ENCODE measurements around the gene CSNK2A3. TPM values are rescaled to one million over a fixed set of nuclear protein-coding genes. Genes with fewer than 3 reads are reported as not detected.
"Not testable (repeated sequence)": the region's sequence is repeated elsewhere in the genome, so short reads cannot be mapped to it uniquely, and the experiment has no call there.

The CSNK2A3 gene
- 1.0 TPM for polyA plus RNA-seq (2013, experiment 1 of 2)
- polyA plus RNA-seq (2013, experiment 2 of 2): 1.2 TPM

- not testable (repeated sequence) for H2AFZ ChIP-seq (ENCODE audit: low read depth, low read length); H2AK5ac ChIP-seq (ENCODE audit: low read length, severe bottlenecking); H4K8ac ChIP-seq (ENCODE audit: low read length); H3K9ac ChIP-seq (ENCODE audit: low read length); H3K4ac ChIP-seq (ENCODE audit: low read depth in 1 of 2, low read length in 2 of 2); H2BK12ac ChIP-seq (ENCODE audit: low read length in 2 of 2); H2BK15ac ChIP-seq (ENCODE audit: low read depth, poor library complexity, severe bottlenecking); H4K91ac ChIP-seq (ENCODE audit: low read length); H3K4me1 ChIP-seq (ENCODE audit: control insufficient read depth, insufficient read depth, low read depth, low read length); H3K27ac ChIP-seq (ENCODE audit: low read length, poor library complexity, severe bottlenecking); H3K36me3 ChIP-seq (ENCODE audit: control insufficient read depth in 1 of 2, insufficient read depth in 2 of 2, low read depth in 1 of 2, low read length in 2 of 2); H2BK5ac ChIP-seq (ENCODE audit: low read depth, low read length, poor library complexity, severe bottlenecking); H3K23ac ChIP-seq (ENCODE audit: low read length in 2 of 2); H3K79me1 ChIP-seq (replicated peaks; ENCODE audit: low read length, poor library complexity, severe bottlenecking); H3K14ac ChIP-seq (ENCODE audit: low read length in 2 of 2); H2BK120ac ChIP-seq (ENCODE audit: low read depth, low read length); H3K4me3 ChIP-seq (ENCODE audit: insufficient read depth in 1 of 2, low read depth in 1 of 2, low read length in 2 of 2); H3K18ac ChIP-seq (ENCODE audit: low read depth in 1 of 2, low read length in 2 of 2); H3K9me3 ChIP-seq (ENCODE audit: control insufficient read depth, low read length); H3K4me2 ChIP-seq (ENCODE audit: low read length, poor library complexity, severe bottlenecking)
- peaks cover 12 to 19% of the 10 kb centered on the region in 2 experiments for H3K27me3 ChIP-seq (ENCODE audit: control insufficient read depth in 1 of 2, insufficient read depth in 1 of 2, low read length in 2 of 2)
- WGBS: 86% methylated on average over 4 of the region's 11 CpGs
- DNase-seq: peak; percentile 8
These were observed at the start of gene CSNK2A3 for GRCh38 chr11:11352878-11353277. CSNK2A3 (minus strand) TSS chr11:11353250; CDS start chr11:11353119, 131 bp downstream.

GRCh38 chr11:11401960-11402535 is 49.0 kb upstream of the CSNK2A3 start:
- no peak overlapping the region for H2AK5ac ChIP-seq (ENCODE audit: low read length, severe bottlenecking)
- 86% methylated on average over 1 of the region's 3 CpGs for WGBS
- no peak overlapping the region for H3K23ac ChIP-seq (ENCODE audit: low read length in 2 of 2)
- no peak overlapping the region for H3K14ac ChIP-seq (ENCODE audit: low read length in 2 of 2)
- no peak overlapping the region for H2BK15ac ChIP-seq (ENCODE audit: low read depth, poor library complexity, severe bottlenecking)
- no peak overlapping the region for H2BK12ac ChIP-seq (ENCODE audit: low read length in 2 of 2)
- DNase-seq: peak; percentile 34
- H3K27ac ChIP-seq (ENCODE audit: low read length, poor library complexity, severe bottlenecking): no peak overlapping the region
- H3K79me1 ChIP-seq (replicated peaks; ENCODE audit: low read length, poor library complexity, severe bottlenecking): no peaks in the 10 kb centered on the region
- no peak overlapping the region for H4K8ac ChIP-seq (ENCODE audit: low read length)
- no peaks in the 10 kb centered on the region for H3K9me3 ChIP-seq (ENCODE audit: control insufficient read depth, low read length)
- H3K4me3 ChIP-seq (ENCODE audit: insufficient read depth in 1 of 2, low read depth in 1 of 2, low read length in 2 of 2): no peak overlapping the region
- no peak overlapping the region for H3K4ac ChIP-seq (ENCODE audit: low read depth in 1 of 2, low read length in 2 of 2)
- no peak overlapping the region for H3K4me2 ChIP-seq (ENCODE audit: low read length, poor library complexity, severe bottlenecking)
- H3K9ac ChIP-seq (ENCODE audit: low read length): no peak overlapping the region
- H4K91ac ChIP-seq (ENCODE audit: low read length): no peak overlapping the region
- H3K4me1 ChIP-seq (ENCODE audit: control insufficient read depth, insufficient read depth, low read depth, low read length): no peaks in the 10 kb centered on the region
- H2AFZ ChIP-seq (ENCODE audit: low read depth, low read length): no peak overlapping the region
- no peak overlapping the region for H2BK120ac ChIP-seq (ENCODE audit: low read depth, low read length)
- H2BK5ac ChIP-seq (ENCODE audit: low read depth, low read length, poor library complexity, severe bottlenecking): no peak overlapping the region
- peaks cover 0 to 79% of the 10 kb centered on the region in 2 experiments for H3K27me3 ChIP-seq (ENCODE audit: control insufficient read depth in 1 of 2, insufficient read depth in 1 of 2, low read length in 2 of 2)
- no peak overlapping the region for H3K18ac ChIP-seq (ENCODE audit: low read depth in 1 of 2, low read length in 2 of 2)
- no peaks in the 10 kb centered on the region for H3K36me3 ChIP-seq (ENCODE audit: control insufficient read depth in 1 of 2, insufficient read depth in 2 of 2, low read depth in 1 of 2, low read length in 2 of 2)

- Histone ChIP-seq H3K4me2 (ENCODE audit: low read length, poor library complexity, severe bottlenecking) (no peak overlapping the region), H2BK12ac (ENCODE audit: low read length in 2 of 2) (no peak overlapping the region), H3K14ac (ENCODE audit: low read length in 2 of 2) (no peak overlapping the region), H2AFZ (ENCODE audit: low read depth, low read length) (no peak overlapping the region), H3K4me1 (ENCODE audit: control insufficient read depth, insufficient read depth, low read depth, low read length) (peaks cover 6% of the 10 kb centered on the region), H3K9me3 (ENCODE audit: control insufficient read depth, low read length) (no peaks in the 10 kb centered on the region), H2AK5ac (ENCODE audit: low read length, severe bottlenecking) (no peak overlapping the region), H3K27me3 (ENCODE audit: control insufficient read depth in 1 of 2, insufficient read depth in 1 of 2, low read length in 2 of 2) (peaks cover 0 to 71% of the 10 kb centered on the region in 2 experiments), H3K4ac (ENCODE audit: low read depth in 1 of 2, low read length in 2 of 2) (no peak overlapping the region), H4K8ac (ENCODE audit: low read length) (no peak overlapping the region), H4K91ac (ENCODE audit: low read length) (no peak overlapping the region), H2BK5ac (ENCODE audit: low read depth, low read length, poor library complexity, severe bottlenecking) (no peak overlapping the region), H3K18ac (ENCODE audit: low read depth in 1 of 2, low read length in 2 of 2) (no peak overlapping the region), H2BK120ac (ENCODE audit: low read depth, low read length) (no peak overlapping the region), H3K79me1 (replicated peaks; ENCODE audit: low read length, poor library complexity, severe bottlenecking) (no peaks in the 10 kb centered on the region), H2BK15ac (ENCODE audit: low read depth, poor library complexity, severe bottlenecking) (no peak overlapping the region), H3K27ac (ENCODE audit: low read length, poor library complexity, severe bottlenecking) (no peak overlapping the region), H3K23ac (ENCODE audit: low read length in 2 of 2) (no peak overlapping the region), H3K4me3 (ENCODE audit: insufficient read depth in 1 of 2, low read depth in 1 of 2, low read length in 2 of 2) (no peak overlapping the region), H3K36me3 (ENCODE audit: control insufficient read depth in 1 of 2, insufficient read depth in 2 of 2, low read depth in 1 of 2, low read length in 2 of 2) (no peaks in the 10 kb centered on the region), H3K9ac (ENCODE audit: low read length) (no peak overlapping the region)
- WGBS: 78% methylated on average over 9 of the region's 9 CpGs
- no peak for DNase-seq
These were observed 47.7 kb upstream of the CSNK2A3 start for GRCh38 chr11:11400635-11401232.

- no peak overlapping the region for H2AK5ac ChIP-seq (ENCODE audit: low read length, severe bottlenecking)
- peaks cover 6% of the 10 kb centered on the region for H3K4me1 ChIP-seq (ENCODE audit: control insufficient read depth, insufficient read depth, low read depth, low read length)
- H3K18ac ChIP-seq (ENCODE audit: low read depth in 1 of 2, low read length in 2 of 2): no peak overlapping the region
- no peak for DNase-seq
- H4K8ac ChIP-seq (ENCODE audit: low read length): no peak overlapping the region
- no peak overlapping the region for H2BK5ac ChIP-seq (ENCODE audit: low read depth, low read length, poor library complexity, severe bottlenecking)
- no peak overlapping the region for H2AFZ ChIP-seq (ENCODE audit: low read depth, low read length)
- H3K23ac ChIP-seq (ENCODE audit: low read length in 2 of 2): no peak overlapping the region
- 100% methylated on average over 3 of the region's 3 CpGs for WGBS
- H3K27ac ChIP-seq (ENCODE audit: low read length, poor library complexity, severe bottlenecking): no peak overlapping the region
- no peaks in the 10 kb centered on the region for H3K9me3 ChIP-seq (ENCODE audit: control insufficient read depth, low read length)
- H3K36me3 ChIP-seq (ENCODE audit: control insufficient read depth in 1 of 2, insufficient read depth in 2 of 2, low read depth in 1 of 2, low read length in 2 of 2): no peaks in the 10 kb centered on the region
- H3K4me3 ChIP-seq (ENCODE audit: insufficient read depth in 1 of 2, low read depth in 1 of 2, low read length in 2 of 2): no peak overlapping the region
- no peak overlapping the region for H3K14ac ChIP-seq (ENCODE audit: low read length in 2 of 2)
- no peak overlapping the region for H2BK120ac ChIP-seq (ENCODE audit: low read depth, low read length)
- H3K9ac ChIP-seq (ENCODE audit: low read length): no peak overlapping the region
- H3K27me3 ChIP-seq (ENCODE audit: control insufficient read depth in 1 of 2, insufficient read depth in 1 of 2, low read length in 2 of 2): peaks cover 0 to 65% of the 10 kb centered on the region in 2 experiments
- no peak overlapping the region for H3K4me2 ChIP-seq (ENCODE audit: low read length, poor library complexity, severe bottlenecking)
- no peak overlapping the region for H2BK15ac ChIP-seq (ENCODE audit: low read depth, poor library complexity, severe bottlenecking)
- no peak overlapping the region for H3K4ac ChIP-seq (ENCODE audit: low read depth in 1 of 2, low read length in 2 of 2)
- no peaks in the 10 kb centered on the region for H3K79me1 ChIP-seq (replicated peaks; ENCODE audit: low read length, poor library complexity, severe bottlenecking)
- H4K91ac ChIP-seq (ENCODE audit: low read length): no peak overlapping the region
- H2BK12ac ChIP-seq (ENCODE audit: low read length in 2 of 2): no peak overlapping the region
These were observed 47.1 kb upstream of the CSNK2A3 start for GRCh38 chr11:11400121-11400520.
